ENCODE data around the gene LINGO4. TPM values are rescaled to one million over a fixed set of nuclear protein-coding genes. Genes with fewer than 3 reads are reported as not detected.
"Not testable (repeated sequence)": the region's sequence is repeated elsewhere in the genome, so short reads cannot be mapped to it uniquely, and the experiment has no call there.

Gene LINGO4
- total RNA-seq, 2 donors from 2014 or later, result 0.12 to 0.13 TPM

DNA sequence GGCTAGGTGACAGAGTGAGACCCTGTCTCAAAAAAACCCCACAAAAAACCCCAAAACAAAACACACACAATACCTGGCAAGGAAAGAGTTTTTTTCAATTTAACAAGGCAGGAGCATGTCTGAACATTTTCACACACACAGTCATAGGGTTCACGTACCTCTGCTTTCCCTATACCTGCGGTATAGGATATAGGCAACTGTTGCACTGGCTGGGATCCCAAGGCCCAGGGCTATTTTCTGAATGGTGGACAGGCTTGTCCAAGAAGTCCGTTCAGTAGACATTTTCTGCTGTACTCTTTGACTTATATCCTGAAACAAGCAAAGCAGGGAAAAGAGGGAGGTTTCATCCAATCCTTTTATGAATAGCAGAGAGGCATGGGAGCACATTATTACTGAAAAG lies 22.5 kb downstream of the LINGO4 start:
- H3K36me3 ChIP-seq, result no peaks in the 10 kb centered on the region
- no peak overlapping the region for H3K4me3 ChIP-seq
- H3K4me1 ChIP-seq, result no peaks in the 10 kb centered on the region
- H3K27me3 ChIP-seq, result no peaks in the 10 kb centered on the region
- no peak overlapping the region for H3K9ac ChIP-seq (ENCODE audit: low read depth in 2 of 2, low read length in 2 of 2)
- intact Hi-C loops (cut with DNase I), result no loop called here
- TF ChIP-seq, protein P1, sequence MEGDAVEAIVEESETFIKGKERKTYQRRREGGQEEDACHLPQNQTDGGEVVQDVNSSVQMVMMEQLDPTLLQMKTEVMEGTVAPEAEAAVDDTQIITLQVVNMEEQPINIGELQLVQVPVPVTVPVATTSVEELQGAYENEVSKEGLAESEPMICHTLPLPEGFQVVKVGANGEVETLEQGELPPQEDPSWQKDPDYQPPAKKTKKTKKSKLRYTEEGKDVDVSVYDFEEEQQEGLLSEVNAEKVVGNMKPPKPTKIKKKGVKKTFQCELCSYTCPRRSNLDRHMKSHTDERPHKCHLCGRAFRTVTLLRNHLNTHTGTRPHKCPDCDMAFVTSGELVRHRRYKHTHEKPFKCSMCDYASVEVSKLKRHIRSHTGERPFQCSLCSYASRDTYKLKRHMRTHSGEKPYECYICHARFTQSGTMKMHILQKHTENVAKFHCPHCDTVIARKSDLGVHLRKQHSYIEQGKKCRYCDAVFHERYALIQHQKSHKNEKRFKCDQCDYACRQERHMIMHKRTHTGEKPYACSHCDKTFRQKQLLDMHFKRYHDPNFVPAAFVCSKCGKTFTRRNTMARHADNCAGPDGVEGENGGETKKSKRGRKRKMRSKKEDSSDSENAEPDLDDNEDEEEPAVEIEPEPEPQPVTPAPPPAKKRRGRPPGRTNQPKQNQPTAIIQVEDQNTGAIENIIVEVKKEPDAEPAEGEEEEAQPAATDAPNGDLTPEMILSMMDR (IDR thresholded peaks at IDR 0.05), result no peak
- no peaks in the 10 kb centered on the region for H3K9me3 ChIP-seq
- no peak for DNase-seq
- H3K27ac ChIP-seq, result no peak overlapping the region

DNA sequence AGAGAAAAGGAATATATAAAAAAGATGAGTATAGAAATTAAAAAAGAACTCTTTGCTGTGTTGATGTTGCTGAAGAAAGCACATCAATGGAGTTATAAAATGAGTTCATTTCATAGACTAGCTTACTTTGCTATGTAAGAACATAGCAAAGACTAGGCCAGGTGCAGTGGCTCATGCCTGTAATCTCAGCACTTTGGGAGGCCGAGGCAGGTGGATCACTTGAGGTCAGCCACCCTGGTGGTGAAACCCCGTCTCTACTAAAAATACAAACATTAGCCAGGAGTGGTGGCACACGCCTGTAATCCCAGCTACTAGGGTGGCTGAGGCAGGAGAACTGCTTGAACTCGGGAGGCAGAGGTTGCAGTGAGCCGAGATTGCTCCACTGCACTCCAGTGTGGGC lies 23.2 kb downstream of the LINGO4 start:
- H3K36me3 ChIP-seq; H3K9me3 ChIP-seq; intact Hi-C loops (cut with DNase I); H3K4me3 ChIP-seq; H3K4me1 ChIP-seq; H3K27me3 ChIP-seq; H3K9ac ChIP-seq (ENCODE audit: low read depth in 2 of 2, low read length in 2 of 2); H3K27ac ChIP-seq; DNase-seq: not testable (repeated sequence)

DNA sequence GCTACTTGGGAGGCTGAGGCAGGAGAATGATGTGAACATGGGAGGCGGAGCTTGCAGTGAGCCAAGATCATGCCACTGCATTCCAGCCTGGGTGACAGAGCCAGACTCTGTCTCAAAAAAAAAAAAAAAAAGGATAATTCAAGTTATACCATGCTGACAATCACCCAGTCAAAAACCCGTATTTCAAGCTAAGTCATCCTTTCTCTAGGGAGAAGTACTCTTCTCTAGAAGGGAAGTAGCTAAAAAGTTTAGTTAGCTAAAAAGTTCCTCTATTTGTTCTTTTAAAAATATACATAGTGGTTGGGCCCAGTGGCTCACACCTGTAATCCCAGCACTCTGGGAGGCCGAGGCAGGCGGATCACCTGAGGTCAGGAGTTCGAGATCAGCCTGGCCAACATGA lies 24.5 kb downstream of the LINGO4 start:
- DNase-seq; H3K4me3 ChIP-seq; H3K9ac ChIP-seq (ENCODE audit: low read depth in 2 of 2, low read length in 2 of 2); H3K9me3 ChIP-seq; H3K27me3 ChIP-seq; intact Hi-C loops (cut with DNase I); H3K4me1 ChIP-seq; H3K36me3 ChIP-seq; H3K27ac ChIP-seq: not testable (repeated sequence)

DNA sequence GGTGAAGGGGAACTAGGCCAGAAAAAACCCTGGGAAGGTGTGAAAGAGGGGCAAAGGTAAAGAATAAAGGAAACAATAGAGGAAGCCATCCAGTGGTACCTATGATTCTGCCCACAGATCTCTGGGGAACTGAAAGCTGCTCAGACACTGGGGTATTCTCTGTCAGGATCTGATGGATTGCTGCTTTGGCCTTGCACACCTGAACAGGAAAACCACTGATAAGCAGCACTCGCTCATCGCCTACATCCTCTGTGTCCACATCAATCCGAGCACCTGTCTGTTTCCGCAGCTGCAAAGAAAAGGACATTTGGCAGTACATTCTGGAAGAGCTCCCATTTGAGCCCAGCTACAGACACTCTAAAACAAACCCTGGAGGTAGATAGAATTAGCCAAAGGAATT lies 25.4 kb downstream of the LINGO4 start:
- H3K36me3 ChIP-seq, result no peaks in the 10 kb centered on the region

DNA sequence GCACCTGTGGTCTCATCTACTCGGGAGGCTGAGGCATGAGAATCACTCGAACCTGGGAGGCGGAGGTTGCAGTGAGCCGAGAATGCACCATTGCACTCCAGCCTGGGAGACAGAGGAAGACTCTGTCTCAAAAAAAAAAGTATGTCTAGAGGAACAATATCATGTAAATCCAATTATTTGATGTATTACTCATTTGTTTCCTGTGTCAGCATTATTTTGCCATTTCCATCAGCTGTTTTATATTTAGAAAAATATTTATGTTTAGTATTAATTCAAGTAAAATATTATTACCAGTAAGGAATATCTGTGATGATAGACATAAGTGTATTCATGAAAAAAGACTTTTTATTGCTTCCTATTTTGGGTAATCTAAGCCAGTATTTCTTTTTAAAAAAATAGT lies 27.9 kb downstream of the LINGO4 start:
- Histone ChIP-seq H3K27ac (no peak overlapping the region), H3K27me3 (no peaks in the 10 kb centered on the region), H3K9ac (ENCODE audit: low read depth in 2 of 2, low read length in 2 of 2) (no peak overlapping the region), H3K4me3 (no peak overlapping the region), H3K36me3 (no peaks in the 10 kb centered on the region), H3K4me1 (no peaks in the 10 kb centered on the region), H3K9me3 (no peaks in the 10 kb centered on the region)
- no peak for DNase-seq
- intact Hi-C loops (cut with DNase I), result no loop called here
- TF ChIP-seq, protein P1 (IDR thresholded peaks at IDR 0.05), result no peak

More for the DNA sequence above, 25.4 kb downstream of the LINGO4 start:
- H3K4me3 ChIP-seq, result no peak overlapping the region
- H3K9me3 ChIP-seq, result no peaks in the 10 kb centered on the region
- DNase-seq, result no peak
- H3K27ac ChIP-seq, result no peak overlapping the region
- no peaks in the 10 kb centered on the region for H3K27me3 ChIP-seq
- H3K9ac ChIP-seq (ENCODE audit: low read depth in 2 of 2, low read length in 2 of 2), result no peak overlapping the region
- TF ChIP-seq, protein P1 (IDR thresholded peaks at IDR 0.05), result no peak
- no peaks in the 10 kb centered on the region for H3K4me1 ChIP-seq
- intact Hi-C loops (cut with DNase I), result no loop called here

DNA sequence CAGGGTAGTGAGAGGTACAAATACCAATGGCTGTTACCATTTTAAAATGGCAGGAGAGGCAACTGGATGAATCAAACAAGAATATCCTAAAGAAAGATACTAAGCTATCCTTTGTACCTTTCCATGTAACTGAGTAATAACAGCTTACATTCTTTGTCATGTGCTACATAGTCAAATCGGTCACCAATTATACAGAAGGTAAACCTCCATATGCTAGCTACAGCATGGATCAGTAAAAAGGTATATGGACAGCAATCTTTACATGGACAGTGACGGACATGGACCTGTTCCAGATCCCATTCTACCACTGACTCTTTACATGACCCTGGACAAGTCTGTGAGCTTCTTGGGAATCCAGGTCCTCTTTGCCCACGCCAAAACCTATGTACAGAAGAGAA lies 28.6 kb downstream of the LINGO4 start:
- H3K36me3 ChIP-seq, result no peaks in the 10 kb centered on the region
- intact Hi-C loops (cut with DNase I), result no loop called here
- no peak overlapping the region for H3K9ac ChIP-seq (ENCODE audit: low read depth in 2 of 2, low read length in 2 of 2)

More for the DNA sequence above, 28.6 kb downstream of the LINGO4 start:
- Histone ChIP-seq H3K4me3 (no peak overlapping the region), H3K4me1 (no peaks in the 10 kb centered on the region), H3K27me3 (no peaks in the 10 kb centered on the region), H3K9me3 (no peaks in the 10 kb centered on the region), H3K27ac (no peak overlapping the region)
- TF ChIP-seq, protein P1 (IDR thresholded peaks at IDR 0.05), result no peak
- no peak for DNase-seq

Data from colonic mucosa (tissue), 4 donors.